Progenitor cell of endocrine pancreas (in vitro differentiated cells): ENCODE data around the gene GCLM. TPM values are rescaled to one million over a fixed set of nuclear protein-coding genes. Genes with fewer than 3 reads are reported as not detected.
"Not testable (repeated sequence)": the region's sequence is repeated elsewhere in the genome, so short reads cannot be mapped to it uniquely, and the experiment has no call there.

Source experiments
- DNase-seq: peaks from one replicate; pipeline ENCODE4 v3.0.0; 2021; ENCODE audit warnings: low spot score; ENCODE audit not compliant: unreplicated experiment
- H3K27ac Mint-ChIP-seq: 2 replicates; pipeline ENCODE4 v1.8.0; 2021; ENCODE audit warnings: mild to moderate bottlenecking, moderate library complexity, mixed read lengths
- H3K27me3 Mint-ChIP-seq: 2 replicates; pipeline ENCODE4 v1.8.0; 2021; ENCODE audit warnings: mixed read lengths
- H3K36me3 Mint-ChIP-seq: 2 replicates; pipeline ENCODE4 v1.8.0; 2022; ENCODE audit warnings: mixed read lengths; ENCODE audit not compliant: insufficient read depth
- H3K4me1 Mint-ChIP-seq: 2 replicates; pipeline ENCODE4 v1.8.0; 2021; ENCODE audit warnings: low read depth, mixed read lengths
- H3K4me3 Mint-ChIP-seq: 2 replicates; pipeline ENCODE4 v1.8.0; 2021; ENCODE audit warnings: low read depth, mild to moderate bottlenecking, moderate library complexity, mixed read lengths
- H3K9me3 Mint-ChIP-seq: 2 replicates; pipeline ENCODE4 v1.8.0; 2021; ENCODE audit warnings: low read depth, mixed read lengths
- CTCF ChIP-seq: fragments of 200-600 bp; sonication (generic); IDR thresholded peaks from one replicate; pipeline ENCODE4 v1.5.0; 2021; ENCODE audit warnings: antibody characterized with exemption, mild to moderate bottlenecking; ENCODE audit not compliant: unreplicated experiment
- total RNA-seq: library from RNA; stranded (reverse); gene quantifications from 2 replicates; pipeline ENCODE4 v1.2.1, GENCODE V29; 2021

GCLM gene
- total RNA-seq, 1 donor from 2014 or later = 16.2 TPM

GRCh38 chr1:93864175-93864574, 45.1 kb downstream of the GCLM start:
- H3K36me3 Mint-ChIP-seq = peaks cover 12% of the 10 kb centered on the region
- no peaks in the 10 kb centered on the region for H3K9me3 Mint-ChIP-seq
- no peaks in the 10 kb centered on the region for H3K4me1 Mint-ChIP-seq
- DNase-seq = no peak
- no peaks in the 10 kb centered on the region for H3K27me3 Mint-ChIP-seq
- no peak overlapping the region for H3K4me3 Mint-ChIP-seq
- H3K27ac Mint-ChIP-seq = no peak overlapping the region
- TF ChIP-seq CTCF = no peak

- not testable (repeated sequence) for H3K27ac Mint-ChIP-seq
Observed at GRCh38 chr1:93857653-93858052, 51.6 kb downstream of the GCLM start.

GRCh38 chr1:93855983-93856382, 53.2 kb downstream of the GCLM start:
- H3K27ac Mint-ChIP-seq, H3K4me1 Mint-ChIP-seq, H3K36me3 Mint-ChIP-seq, H3K27me3 Mint-ChIP-seq, H3K4me3 Mint-ChIP-seq, DNase-seq: not testable (repeated sequence)
- H3K9me3 Mint-ChIP-seq = peaks cover 12% of the 10 kb centered on the region

More at GRCh38 chr1:93857653-93858052, 51.6 kb downstream of the GCLM start:
- H3K4me1 Mint-ChIP-seq, H3K36me3 Mint-ChIP-seq, H3K4me3 Mint-ChIP-seq, DNase-seq, H3K27me3 Mint-ChIP-seq: not testable (repeated sequence)
- H3K9me3 Mint-ChIP-seq = peaks cover 12% of the 10 kb centered on the region

GRCh38 chr1:93853940-93854339, 55.3 kb downstream of the GCLM start:
- H3K27ac Mint-ChIP-seq = no peak overlapping the region
- TF ChIP-seq CTCF = no peak
- H3K4me1 Mint-ChIP-seq = no peaks in the 10 kb centered on the region
- no peaks in the 10 kb centered on the region for H3K27me3 Mint-ChIP-seq
- H3K36me3 Mint-ChIP-seq = peaks cover 2% of the 10 kb centered on the region
- H3K4me3 Mint-ChIP-seq = no peak overlapping the region
- peaks cover 18% of the 10 kb centered on the region for H3K9me3 Mint-ChIP-seq
- no peak for DNase-seq

GRCh38 chr1:93851878-93852277, 57.4 kb downstream of the GCLM start:
- DNase-seq = no peak
- H3K4me3 Mint-ChIP-seq = no peak overlapping the region
- H3K27ac Mint-ChIP-seq = no peak overlapping the region
- peaks cover 3% of the 10 kb centered on the region for H3K36me3 Mint-ChIP-seq
- no peaks in the 10 kb centered on the region for H3K4me1 Mint-ChIP-seq
- H3K9me3 Mint-ChIP-seq = peaks cover 14% of the 10 kb centered on the region
- H3K27me3 Mint-ChIP-seq = no peaks in the 10 kb centered on the region
- TF ChIP-seq CTCF = no peak

- H3K36me3 Mint-ChIP-seq = peaks cover 3% of the 10 kb centered on the region
- no peak for TF ChIP-seq CTCF
- no peaks in the 10 kb centered on the region for H3K27me3 Mint-ChIP-seq
- no peak overlapping the region for H3K4me3 Mint-ChIP-seq
- peaks cover 14% of the 10 kb centered on the region for H3K9me3 Mint-ChIP-seq
- no peak for DNase-seq
- H3K4me1 Mint-ChIP-seq = no peaks in the 10 kb centered on the region
- no peak overlapping the region for H3K27ac Mint-ChIP-seq
Observed at GRCh38 chr1:93851327-93851712, 57.9 kb downstream of the GCLM start.
